ENCODE measurements around the gene YPEL5.

GRCh38 chr2:30164131-30164925 lies 17.5 kb downstream of the YPEL5 start:
- TF ChIP-seq CTCF (IDR thresholded peaks at IDR 0.05): no peak
- TF ChIP-seq EP300 (IDR thresholded peaks at IDR 0.05): no peak
- no peak for TF ChIP-seq POLR2A (IDR thresholded peaks at IDR 0.05)
- no peak for TF ChIP-seq POLR2AphosphoS5 (IDR thresholded peaks at IDR 0.05)

Measured in upper lobe of left lung (tissue), 4 donors.